Brain microvascular endothelial cell (primary cell): ENCODE measurements around the gene SPTBN4.

Experiments used
- DNase-seq: peaks from one replicate; pipeline ENCODE4 v3.0.0-alpha.2; 2020
- H3K27ac ChIP-seq: fragments of 250-450 bp; sonication (Bioruptor Pico); 2 replicates; pipeline ENCODE4 v1.5.1; 2020; ENCODE audit warnings: mild to moderate bottlenecking, moderate library complexity
- H3K27me3 ChIP-seq: fragments of 250-450 bp; sonication (Bioruptor Pico); replicated peaks from 2 replicates; pipeline ENCODE4 v1.5.1; 2020; ENCODE audit warnings: mild to moderate bottlenecking
- H3K36me3 ChIP-seq: fragments of 250-450 bp; sonication (Bioruptor Pico); replicated peaks from 2 replicates; pipeline ENCODE4 v1.5.1; 2020; ENCODE audit warnings: mild to moderate bottlenecking
- H3K4me3 ChIP-seq: 2 replicates; pipeline ENCODE4 v1.5.1; 2011; ENCODE audit warnings: low read depth, mild to moderate bottlenecking, control low read depth, low read length, moderate library complexity
- CTCF ChIP-seq: IDR thresholded peaks from 2 replicates; pipeline ENCODE4 v1.5.1; 2011; ENCODE audit warnings: low read depth, mild to moderate bottlenecking, moderate library complexity, low read length, control low read depth, inconsistent platforms; ENCODE audit errors: missing control alignments
- in situ Hi-C: cut with HindIII; loops from 2 replicates; pipeline ENCODE4 v1.10.0; 2017; ENCODE audit warnings: low sequenced_read_pairs, low pct_ligation_motif_present

SPTBN4 gene

DNA sequence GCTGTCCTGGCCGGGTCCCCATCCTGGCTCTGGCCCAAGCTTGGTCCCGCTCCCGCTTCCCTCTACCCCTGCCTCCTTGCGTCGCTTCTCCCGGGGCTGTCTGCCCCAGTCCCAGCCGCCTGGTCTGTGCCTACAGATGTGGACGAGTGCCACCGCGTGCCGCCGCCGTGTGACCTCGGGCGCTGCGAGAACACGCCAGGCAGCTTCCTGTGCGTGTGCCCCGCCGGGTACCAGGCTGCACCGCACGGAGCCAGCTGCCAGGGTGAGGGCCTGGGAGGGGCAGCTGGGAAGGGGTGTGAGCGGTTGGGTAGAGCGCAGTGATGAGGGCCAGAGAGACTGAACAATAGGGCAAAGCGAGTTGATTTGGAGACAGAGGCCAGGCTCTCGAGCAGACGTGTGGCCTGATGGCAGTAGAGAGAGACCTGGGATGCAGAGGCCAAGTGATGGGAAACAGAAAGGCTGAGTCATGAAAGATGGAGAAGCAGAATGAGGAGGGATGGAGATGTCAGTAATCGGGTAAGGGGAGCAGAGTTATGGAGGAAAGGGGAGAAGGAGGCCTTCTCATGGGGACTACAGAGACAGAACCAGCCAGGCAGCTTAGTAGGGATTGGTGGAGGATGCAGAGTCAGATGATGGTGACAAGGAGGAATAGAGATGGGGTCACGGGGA is 143.7 kb downstream of the SPTBN4 start:
- Histone ChIP-seq H3K36me3 (no peaks in the 10 kb centered on the region), H3K27ac (no peak overlapping the region), H3K4me3 (peak overlapping the region; percentile 48), H3K27me3 (no peaks in the 10 kb centered on the region)
- no peak for DNase-seq
- TF ChIP-seq CTCF = no peak
- in situ Hi-C loops = no loop called here

- Histone ChIP-seq H3K27ac (no peak overlapping the region), H3K4me3 (no peak overlapping the region), H3K27me3 (no peaks in the 10 kb centered on the region), H3K36me3 (no peaks in the 10 kb centered on the region)
- DNase-seq = no peak
- in situ Hi-C loops = no loop called here
- no peak for TF ChIP-seq CTCF
Measured at GRCh38 chr19:40611096-40611495, 144.3 kb downstream of the SPTBN4 start.

GRCh38 chr19:40611900-40612698 is 145.3 kb downstream of the SPTBN4 start:
- H3K36me3 ChIP-seq = no peaks in the 10 kb centered on the region
- DNase-seq = no peak
- no peak overlapping the region for H3K27ac ChIP-seq
- no peaks in the 10 kb centered on the region for H3K27me3 ChIP-seq
- in situ Hi-C loops = no loop called here
- H3K4me3 ChIP-seq = no peak overlapping the region
- no peak for TF ChIP-seq CTCF

DNA sequence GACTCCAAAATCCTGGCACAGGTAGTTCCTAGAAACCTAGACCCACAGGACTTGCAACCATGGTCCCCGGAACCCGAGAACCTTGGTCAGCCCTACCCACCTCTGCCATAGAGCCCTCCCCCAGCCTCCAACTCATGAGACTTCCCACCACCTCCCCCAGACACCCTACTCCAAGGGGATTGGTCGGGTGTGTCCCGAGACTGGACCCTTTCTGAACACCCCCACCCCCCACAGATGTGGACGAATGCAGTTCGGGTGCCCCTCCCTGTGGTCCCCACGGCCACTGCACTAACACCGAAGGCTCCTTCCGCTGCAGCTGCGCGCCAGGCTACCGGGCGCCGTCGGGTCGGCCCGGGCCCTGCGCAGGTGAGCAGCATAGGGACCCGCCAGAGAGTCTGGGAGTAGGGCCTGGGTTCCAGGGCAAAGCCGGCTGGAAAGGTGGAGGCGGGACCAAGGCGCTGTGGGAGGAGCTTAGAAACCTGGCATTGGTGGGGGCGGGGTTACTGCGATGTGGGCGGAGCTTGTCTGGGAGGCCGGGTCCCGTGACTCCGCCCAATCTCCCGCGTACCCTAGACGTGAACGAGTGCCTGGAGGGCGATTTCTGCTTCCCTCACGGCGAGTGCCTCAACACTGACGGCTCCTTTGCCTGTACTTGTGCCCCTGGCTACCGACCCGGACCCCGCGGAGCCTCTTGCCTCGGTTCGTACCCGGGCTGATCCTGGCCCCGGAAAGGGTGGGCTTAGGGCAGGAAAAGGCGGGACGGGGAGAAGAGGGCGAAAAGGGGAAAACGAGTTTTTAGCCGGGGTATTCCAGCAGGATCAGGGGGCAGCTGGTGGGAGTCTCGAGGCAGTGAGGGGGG is 146.3 kb downstream of the SPTBN4 start:
- Histone ChIP-seq H3K36me3 (no peaks in the 10 kb centered on the region), H3K27me3 (no peaks in the 10 kb centered on the region), H3K4me3 (peak overlapping the region; percentile 86), H3K27ac (peak overlapping the region; percentile 52)
- no peak for TF ChIP-seq CTCF
- DNase-seq = peak; percentile 57
- in situ Hi-C loops = no loop called here

DNA sequence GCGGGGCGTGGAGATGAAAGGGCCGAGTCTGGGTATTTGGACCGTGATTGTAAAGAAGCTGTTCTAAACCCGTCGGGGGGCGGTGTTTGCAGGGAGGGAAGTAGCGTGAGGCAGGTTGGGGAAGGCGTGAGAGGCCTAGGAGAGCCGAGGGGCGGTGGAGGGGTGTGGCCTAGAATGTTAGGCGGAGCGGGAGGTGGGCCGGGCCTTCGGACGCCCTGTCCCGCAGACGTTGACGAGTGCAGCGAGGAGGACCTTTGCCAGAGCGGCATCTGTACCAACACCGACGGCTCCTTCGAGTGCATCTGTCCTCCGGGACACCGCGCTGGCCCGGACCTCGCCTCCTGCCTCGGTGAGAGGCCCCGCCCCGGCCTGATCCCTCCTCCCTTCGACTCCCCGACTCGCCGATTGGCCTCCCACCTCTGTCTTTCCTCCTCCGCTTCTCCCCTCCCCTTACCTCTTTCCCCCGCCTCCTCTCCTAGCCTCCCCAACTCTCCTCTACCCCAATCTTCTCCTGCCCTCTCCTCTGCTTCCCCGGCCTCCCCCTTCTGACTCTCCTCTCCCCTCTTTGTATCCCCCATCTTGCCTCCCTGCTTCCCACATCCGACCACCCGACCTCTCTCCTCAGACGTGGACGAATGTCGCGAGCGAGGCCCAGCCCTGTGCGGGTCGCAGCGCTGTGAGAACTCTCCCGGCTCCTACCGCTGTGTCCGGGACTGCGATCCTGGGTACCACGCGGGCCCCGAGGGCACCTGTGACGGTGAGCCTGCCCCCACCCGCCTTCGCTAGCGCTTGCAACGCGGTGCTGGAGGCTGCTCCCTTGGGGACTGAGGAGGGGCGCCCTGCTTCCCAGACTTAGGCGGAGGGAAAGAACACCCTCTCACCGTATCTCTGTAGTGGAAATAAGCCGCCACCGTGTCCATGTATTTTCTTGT is 147.2 kb downstream of the SPTBN4 start:
- peak; percentile 85 for DNase-seq
- no peaks in the 10 kb centered on the region for H3K36me3 ChIP-seq
- no peaks in the 10 kb centered on the region for H3K27me3 ChIP-seq
- TF ChIP-seq CTCF = no peak
- in situ Hi-C loops = no loop called here
- H3K4me3 ChIP-seq = peak overlapping the region; percentile 86
- peak overlapping the region; percentile 59 for H3K27ac ChIP-seq
